Body of pancreas (tissue), 4 donors: Measurements from ENCODE around the gene TTLL1.

Experiments used
- CTCF ChIP-seq, 7 experiments: fragments of 450-650 bp in 4 of 7; fragments of 200-600 bp in 3 of 7; sonication (generic) in 3 of 7; IDR thresholded peaks; one replicate each; pipeline ENCODE4 v1.5.1; 2016 to 2019; ENCODE audit warnings: antibody characterized with exemption in 7 of 7
- POLR2A ChIP-seq, 3 donors: fragments of 450-650 bp; IDR thresholded peaks; one replicate each; pipeline ENCODE4 v1.6.1; 2016; ENCODE audit warnings: antibody characterized with exemption in 3 of 3, mild to moderate bottlenecking in 2 of 3

DNA sequence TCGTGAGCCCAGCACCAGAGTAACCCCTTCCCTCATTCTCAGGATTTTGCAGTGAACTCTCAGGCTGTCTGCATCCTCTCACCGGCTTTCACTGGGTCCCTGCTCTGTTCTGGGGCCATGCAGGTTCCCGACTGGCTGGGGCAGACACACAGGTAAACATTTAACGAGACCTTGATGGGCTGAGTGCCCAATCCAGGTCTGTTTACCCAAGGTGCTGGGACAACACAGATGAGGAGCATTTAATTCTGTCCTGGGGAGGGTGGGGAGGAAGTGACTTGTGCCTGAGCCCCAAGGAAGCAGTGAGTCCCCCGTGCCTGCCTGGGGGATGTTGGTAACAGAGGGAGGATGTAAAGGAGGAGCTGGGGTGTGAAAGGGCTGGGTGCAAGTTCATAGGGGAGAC lies 25.8 kb upstream of the TTLL1 start:
- TF ChIP-seq CTCF (IDR thresholded peaks at IDR 0.05), result no peak
- TF ChIP-seq POLR2A (IDR thresholded peaks at IDR 0.05), result no peak
